RWPE1 (cell line): ENCODE measurements around the gene TESPA1.

ENCODE experiments used
- CTCF ChIA-PET: fragments of 350-600 bp; sonication (Branson Sonifier 250); formaldehyde crosslinking; extraction: SDS; loops from one replicate; lab custom pipeline; 2021; lab: Yijun Ruan, JAX
- POLR2A ChIA-PET: fragments of 400-600 bp; formaldehyde crosslinking; extraction: SDS; loops from one replicate; lab custom pipeline; 2020; ENCODE audit warnings: antibody characterized with exemption; ENCODE audit not compliant: low non-redundant PET; lab: Yijun Ruan, JAX
- DNase-seq: peaks from one replicate; pipeline ENCODE4 v3.0.0; 2012; ENCODE audit warnings: low spot score
- H3K27ac ChIP-seq: fragments of 450-650 bp; 2 replicates; pipeline ENCODE4 v1.5.1; 2017
- TF ChIP-seq, protein P1 (sequence below): fragments of 450-650 bp; conservative IDR thresholded peaks from 2 replicates; pipeline ENCODE4 v1.5.1; 2017; ENCODE audit warnings: low read depth, mild to moderate bottlenecking

The TESPA1 gene

DNA sequence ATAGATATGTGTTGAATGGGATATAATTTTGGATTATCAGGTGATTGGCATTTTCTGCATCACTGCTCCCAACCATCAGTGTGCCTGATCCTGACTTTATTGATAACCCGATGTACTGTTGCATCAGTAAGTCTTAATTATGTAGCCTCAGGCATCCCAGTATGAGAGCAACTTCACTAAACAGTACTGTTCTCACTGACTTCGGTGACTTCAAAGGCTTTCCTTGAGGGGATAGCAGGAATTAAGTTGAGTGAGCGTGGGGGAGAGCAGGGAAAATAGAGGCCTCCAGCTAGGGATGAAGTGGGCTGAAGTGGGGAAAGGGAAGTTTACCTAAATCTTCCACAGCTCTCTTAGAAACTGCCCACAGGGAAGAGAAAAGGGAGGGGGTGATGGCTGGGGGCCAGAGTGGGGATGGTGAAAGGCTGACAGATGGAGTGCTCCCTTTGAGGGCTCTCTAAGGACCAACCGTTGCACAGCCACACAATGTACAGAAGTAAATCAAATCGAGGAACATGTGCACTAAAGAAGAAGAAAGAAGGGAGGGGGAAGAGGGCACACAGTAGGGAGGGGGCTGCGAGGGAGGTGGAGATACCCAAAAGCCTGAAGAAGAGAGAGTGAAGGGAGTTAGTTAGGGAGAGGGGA lies 24.5 kb upstream of the TESPA1 start:
- POLR2A ChIA-PET = interaction anchor here (0.6 kb wide), 1 partner anchor 29 kb away, joined by 3 read pairs; no protein-coding TSS in a partner anchor
- H3K27ac ChIP-seq = no peak overlapping the region
- CTCF ChIA-PET = interaction anchor here (0.7 kb wide), 1 partner anchor 29 kb away, joined by 3 read pairs; no protein-coding TSS in a partner anchor
- no peak for DNase-seq
- TF ChIP-seq, protein P1, sequence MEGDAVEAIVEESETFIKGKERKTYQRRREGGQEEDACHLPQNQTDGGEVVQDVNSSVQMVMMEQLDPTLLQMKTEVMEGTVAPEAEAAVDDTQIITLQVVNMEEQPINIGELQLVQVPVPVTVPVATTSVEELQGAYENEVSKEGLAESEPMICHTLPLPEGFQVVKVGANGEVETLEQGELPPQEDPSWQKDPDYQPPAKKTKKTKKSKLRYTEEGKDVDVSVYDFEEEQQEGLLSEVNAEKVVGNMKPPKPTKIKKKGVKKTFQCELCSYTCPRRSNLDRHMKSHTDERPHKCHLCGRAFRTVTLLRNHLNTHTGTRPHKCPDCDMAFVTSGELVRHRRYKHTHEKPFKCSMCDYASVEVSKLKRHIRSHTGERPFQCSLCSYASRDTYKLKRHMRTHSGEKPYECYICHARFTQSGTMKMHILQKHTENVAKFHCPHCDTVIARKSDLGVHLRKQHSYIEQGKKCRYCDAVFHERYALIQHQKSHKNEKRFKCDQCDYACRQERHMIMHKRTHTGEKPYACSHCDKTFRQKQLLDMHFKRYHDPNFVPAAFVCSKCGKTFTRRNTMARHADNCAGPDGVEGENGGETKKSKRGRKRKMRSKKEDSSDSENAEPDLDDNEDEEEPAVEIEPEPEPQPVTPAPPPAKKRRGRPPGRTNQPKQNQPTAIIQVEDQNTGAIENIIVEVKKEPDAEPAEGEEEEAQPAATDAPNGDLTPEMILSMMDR = no peak

DNA sequence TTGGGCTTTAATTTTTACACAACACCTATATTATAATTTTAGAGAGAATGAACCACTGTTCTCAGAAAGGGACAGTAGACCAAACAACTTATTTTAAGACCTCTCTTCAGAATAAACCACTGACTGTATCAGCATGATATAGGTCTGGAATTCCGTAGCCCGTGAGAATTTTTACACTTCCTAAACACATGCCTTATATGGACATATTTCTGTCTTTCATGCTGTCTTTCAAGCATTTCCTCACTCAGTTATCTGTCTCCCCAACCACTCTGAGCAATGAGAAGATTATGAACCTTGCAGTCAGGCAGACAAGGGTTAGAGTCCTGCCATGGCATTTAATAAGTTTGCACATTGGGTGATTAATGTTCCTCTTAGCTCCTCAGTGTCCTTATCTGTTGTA lies 17.8 kb upstream of the TESPA1 start:
- POLR2A ChIA-PET = no interaction called here
- no peak overlapping the region for H3K27ac ChIP-seq
- DNase-seq = no peak
- CTCF ChIA-PET = no interaction called here
- TF ChIP-seq, protein P1 = no peak

DNA sequence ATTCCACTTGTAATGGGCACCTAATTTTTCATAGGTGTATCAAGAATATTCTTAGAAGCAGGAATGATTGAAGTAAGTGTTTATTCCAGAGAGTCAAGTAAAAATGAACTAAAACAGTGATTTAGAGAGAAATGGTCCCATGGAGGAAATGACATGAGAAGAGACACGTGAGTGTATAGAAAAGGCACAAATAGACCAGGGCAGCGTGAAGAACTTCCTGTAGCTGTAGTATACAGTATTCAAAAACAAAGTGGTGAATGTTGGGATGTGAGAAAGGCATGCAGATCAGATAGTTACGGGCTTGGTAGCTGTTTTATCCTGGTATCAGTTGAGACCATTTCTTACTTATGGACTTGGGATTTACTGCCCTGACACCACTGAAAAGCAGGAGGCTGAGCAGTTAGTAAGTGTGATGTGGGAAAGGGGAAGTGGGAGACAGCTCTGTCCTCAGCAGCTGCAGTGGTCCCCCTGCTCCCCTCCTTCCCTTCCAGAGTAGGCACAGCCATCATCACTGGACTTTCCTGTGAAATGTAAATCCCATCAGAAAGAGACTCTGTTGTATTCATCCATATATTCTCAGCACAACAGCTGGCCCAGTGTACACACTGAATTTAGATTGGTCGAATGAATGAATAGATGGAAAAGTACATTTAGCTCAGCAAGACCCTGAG lies 16.8 kb upstream of the TESPA1 start:
- no peak for DNase-seq
- ChIA-PET POLR2A (no interaction called here), CTCF (no interaction called here)
- TF ChIP-seq, protein P1 = no peak
- no peak overlapping the region for H3K27ac ChIP-seq

DNA sequence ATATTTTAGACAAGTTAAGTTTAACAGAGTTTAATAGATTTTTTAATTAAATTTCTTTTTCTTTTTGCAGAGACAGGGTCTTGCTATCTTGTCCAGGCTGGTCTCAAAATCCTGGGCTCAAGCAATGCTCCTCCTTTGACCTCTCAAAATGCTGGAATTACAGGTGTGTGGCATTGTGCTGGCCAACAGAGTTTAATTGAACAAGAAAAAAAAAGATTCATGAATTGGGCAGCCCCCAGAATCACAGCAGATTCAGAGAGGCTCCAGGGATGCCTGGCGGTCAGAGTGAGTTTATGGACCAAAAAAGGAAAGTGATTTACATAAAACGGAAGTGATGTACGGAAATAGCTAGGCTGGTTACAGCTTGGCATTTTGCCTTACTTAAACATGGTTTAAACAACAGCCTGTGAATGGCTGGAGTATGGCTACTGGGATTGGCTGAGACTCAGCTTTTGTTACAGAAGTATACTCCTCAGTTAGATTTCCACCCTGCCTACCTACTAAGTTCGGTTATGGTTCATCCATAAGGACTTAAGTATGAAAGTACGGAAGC lies 14.5 kb upstream of the TESPA1 start:
- no peak overlapping the region for H3K27ac ChIP-seq
- no peak for DNase-seq
- ChIA-PET POLR2A (no interaction called here), CTCF (no interaction called here)
- TF ChIP-seq, protein P1 = no peak

DNA sequence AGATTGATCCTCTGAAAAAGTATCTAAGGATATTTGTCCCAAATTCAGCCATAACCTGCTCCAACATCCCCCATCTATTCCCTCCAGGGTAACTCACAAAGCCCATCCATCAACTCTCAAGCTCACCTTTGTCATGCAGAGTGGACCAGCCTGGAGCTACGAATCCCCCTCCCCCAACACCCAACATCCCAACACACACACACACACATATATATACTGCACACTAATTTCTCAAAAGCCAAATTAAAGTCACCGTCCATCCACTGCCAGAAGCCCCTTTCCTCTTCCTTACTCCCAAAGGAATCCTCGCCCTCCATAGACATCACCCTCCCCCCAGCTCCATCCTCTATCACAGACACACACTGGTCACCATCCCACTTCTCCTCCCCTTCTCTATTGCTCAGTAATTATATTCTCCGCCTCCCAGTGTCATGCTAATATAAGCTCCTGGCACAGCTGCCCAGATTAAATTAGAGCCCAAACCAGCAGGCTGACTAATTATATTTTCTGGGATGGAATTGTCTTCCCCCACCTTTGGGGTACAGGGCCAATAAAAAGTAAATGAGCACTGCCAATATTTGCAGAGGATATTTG lies 13.5 kb upstream of the TESPA1 start:
- TF ChIP-seq, protein P1 = no peak
- no peak overlapping the region for H3K27ac ChIP-seq
- POLR2A ChIA-PET = no interaction called here
- no peak for DNase-seq
- CTCF ChIA-PET = interaction anchor here (1.4 kb wide), 1 partner anchor 74 kb away, joined by 4 read pairs; no protein-coding TSS in a partner anchor

DNA sequence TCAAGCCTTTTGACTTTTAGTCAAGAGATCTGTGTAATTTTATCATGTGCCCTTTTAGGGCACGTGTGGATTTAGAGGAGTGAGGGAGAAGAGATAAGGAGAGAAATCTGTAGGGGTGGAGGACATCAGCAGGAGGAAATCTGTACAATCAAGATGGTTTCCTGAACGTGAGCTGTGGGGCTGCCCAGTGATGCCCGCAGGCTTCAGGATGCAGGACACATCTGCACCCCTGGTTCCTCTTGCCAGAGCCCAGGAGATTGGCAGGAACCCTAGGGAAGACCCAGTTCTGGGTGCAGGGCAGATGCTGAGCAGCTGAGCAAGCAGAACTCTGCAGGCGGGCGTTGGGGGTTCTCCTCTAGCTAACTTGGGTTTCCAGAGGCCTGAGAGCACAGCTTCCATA lies 11.6 kb upstream of the TESPA1 start:
- ChIA-PET CTCF (interaction anchor here (1.0 kb wide), 1 partner anchor 71 kb away, joined by 3 read pairs; no protein-coding TSS in a partner anchor), POLR2A (no interaction called here)
- DNase-seq = no peak
- no peak overlapping the region for H3K27ac ChIP-seq
- TF ChIP-seq, protein P1 = no peak
